Stomach smooth muscle (tissue), 2 donors: ENCODE measurements around the gene SPTB.

Experiments used
- H3K27ac ChIP-seq: one replicate; pipeline ENCODE4 v1.7.0; 2013; ENCODE audit warnings: mild to moderate bottlenecking, low read length, inconsistent platforms
- H3K27me3 ChIP-seq, 2 donors: one replicate each; pipeline ENCODE4 v1.7.0; 2013; ENCODE audit warnings: low read length in 2 of 2; ENCODE audit not compliant: insufficient read depth in 2 of 2, control insufficient read depth in 1 of 2
- H3K36me3 ChIP-seq, 2 donors: one replicate each; pipeline ENCODE4 v1.7.0; 2013; ENCODE audit warnings: low read length in 2 of 2; ENCODE audit not compliant: control insufficient read depth in 2 of 2, insufficient read depth in 2 of 2
- H3K4me1 ChIP-seq: one replicate; pipeline ENCODE4 v1.7.0; 2013; ENCODE audit warnings: low read length; ENCODE audit not compliant: control insufficient read depth, insufficient read depth
- H3K4me3 ChIP-seq, 2 donors: one replicate each; pipeline ENCODE4 v1.7.0; 2013; ENCODE audit warnings: low read length in 2 of 2
- H3K9ac ChIP-seq, 2 donors: one replicate each; pipeline ENCODE4 v1.7.0; 2013; ENCODE audit warnings: low read length in 2 of 2, mild to moderate bottlenecking in 1 of 2
- H3K9me3 ChIP-seq, 2 donors: one replicate each; pipeline ENCODE4 v1.7.0; 2013; ENCODE audit warnings: low read length in 2 of 2; ENCODE audit not compliant: control insufficient read depth in 2 of 2
- donor health status: healthy.
- donor health status: Pancreatic carcinoma.

The SPTB gene

GRCh38 chr14:64789696-64790095, 90.0 kb downstream of the SPTB start:
- Histone ChIP-seq H3K36me3 (no peaks in the 10 kb centered on the region), H3K9me3 (no peaks in the 10 kb centered on the region), H3K4me1 (no peaks in the 10 kb centered on the region), H3K9ac (no peak overlapping the region), H3K4me3 (no peak overlapping the region), H3K27ac (no peak overlapping the region), H3K27me3 (no peaks in the 10 kb centered on the region)

- no peaks in the 10 kb centered on the region for H3K4me1 ChIP-seq
- H3K9ac ChIP-seq = no peak overlapping the region
- H3K27ac ChIP-seq = no peak overlapping the region
- H3K9me3 ChIP-seq = no peaks in the 10 kb centered on the region
- H3K4me3 ChIP-seq = no peak overlapping the region
- no peaks in the 10 kb centered on the region for H3K36me3 ChIP-seq
- no peaks in the 10 kb centered on the region for H3K27me3 ChIP-seq
These were observed 91.0 kb downstream of the SPTB start for GRCh38 chr14:64788706-64789105.

GRCh38 chr14:64787619-64788018, 92.1 kb downstream of the SPTB start:
- Histone ChIP-seq H3K9ac (no peak overlapping the region), H3K27ac (no peak overlapping the region), H3K4me1 (no peaks in the 10 kb centered on the region), H3K9me3 (no peaks in the 10 kb centered on the region), H3K36me3 (no peaks in the 10 kb centered on the region), H3K27me3 (no peaks in the 10 kb centered on the region), H3K4me3 (no peak overlapping the region)

- no peak overlapping the region for H3K27ac ChIP-seq
- no peaks in the 10 kb centered on the region for H3K9me3 ChIP-seq
- H3K4me1 ChIP-seq = no peaks in the 10 kb centered on the region
- H3K27me3 ChIP-seq = no peaks in the 10 kb centered on the region
- no peak overlapping the region for H3K4me3 ChIP-seq
- H3K9ac ChIP-seq = no peak overlapping the region
- H3K36me3 ChIP-seq = no peaks in the 10 kb centered on the region
These were observed 93.2 kb downstream of the SPTB start for GRCh38 chr14:64786296-64787149.

- Histone ChIP-seq H3K9ac (no peak overlapping the region), H3K36me3 (no peaks in the 10 kb centered on the region), H3K27ac (no peak overlapping the region), H3K9me3 (no peaks in the 10 kb centered on the region), H3K4me1 (no peaks in the 10 kb centered on the region), H3K27me3 (no peaks in the 10 kb centered on the region), H3K4me3 (no peak overlapping the region)
These were observed 95.7 kb downstream of the SPTB start for GRCh38 chr14:64784006-64784405.

- H3K4me1 ChIP-seq = peaks cover 13% of the 10 kb centered on the region
- H3K4me3 ChIP-seq = no peak overlapping the region
- H3K27me3 ChIP-seq = no peaks in the 10 kb centered on the region
- no peaks in the 10 kb centered on the region for H3K9me3 ChIP-seq
- H3K27ac ChIP-seq = no peak overlapping the region
- H3K9ac ChIP-seq = no peak overlapping the region
- no peaks in the 10 kb centered on the region for H3K36me3 ChIP-seq
These were observed 97.5 kb downstream of the SPTB start for GRCh38 chr14:64782196-64782595.

- Histone ChIP-seq H3K4me3 (no peak overlapping the region), H3K27ac (no peak overlapping the region), H3K9ac (no peak overlapping the region), H3K9me3 (no peaks in the 10 kb centered on the region), H3K36me3 (no peaks in the 10 kb centered on the region), H3K27me3 (no peaks in the 10 kb centered on the region), H3K4me1 (peaks cover 15% of the 10 kb centered on the region)
These were observed 100.2 kb downstream of the SPTB start for GRCh38 chr14:64779472-64779871.

- no peak overlapping the region for H3K9ac ChIP-seq
- H3K36me3 ChIP-seq = no peaks in the 10 kb centered on the region
- no peak overlapping the region for H3K4me3 ChIP-seq
- peaks cover 15% of the 10 kb centered on the region for H3K4me1 ChIP-seq
- no peaks in the 10 kb centered on the region for H3K9me3 ChIP-seq
- H3K27ac ChIP-seq = peak overlapping the region; percentile 24
- H3K27me3 ChIP-seq = no peaks in the 10 kb centered on the region
These were observed 101.5 kb downstream of the SPTB start for GRCh38 chr14:64778104-64778754.

- no peak overlapping the region for H3K4me3 ChIP-seq
- no peaks in the 10 kb centered on the region for H3K9me3 ChIP-seq
- no peaks in the 10 kb centered on the region for H3K27me3 ChIP-seq
- H3K36me3 ChIP-seq = no peaks in the 10 kb centered on the region
- H3K9ac ChIP-seq = no peak overlapping the region
- peaks cover 15% of the 10 kb centered on the region for H3K4me1 ChIP-seq
- no peak overlapping the region for H3K27ac ChIP-seq
These were observed 102.2 kb downstream of the SPTB start for GRCh38 chr14:64777461-64777860.

GRCh38 chr14:64775081-64775777, 104.5 kb downstream of the SPTB start:
- H3K27me3 ChIP-seq = no peaks in the 10 kb centered on the region
- no peak overlapping the region for H3K4me3 ChIP-seq
- no peak overlapping the region for H3K27ac ChIP-seq
- H3K36me3 ChIP-seq = no peaks in the 10 kb centered on the region
- H3K9me3 ChIP-seq = no peaks in the 10 kb centered on the region
- H3K9ac ChIP-seq = no peak overlapping the region
- peaks cover 15% of the 10 kb centered on the region for H3K4me1 ChIP-seq
